ENCODE results near the gene TIGD3. TPM values are rescaled to one million over a fixed set of nuclear protein-coding genes. Genes with fewer than 3 reads are reported as not detected.

Gene TIGD3
- polyA plus RNA-seq, 1 donor = 0.22 TPM

- DNase-seq = no peak
These were observed 36.4 kb downstream of the TIGD3 start for GRCh38 chr11:65390996-65391395.

GRCh38 chr11:65392186-65392829 lies 37.8 kb downstream of the TIGD3 start:
- DNase-seq = no peak

- DNase-seq = no peak
These were observed 38.3 kb downstream of the TIGD3 start for GRCh38 chr11:65392899-65393298.

- DNase-seq = no peak
These were observed 39.0 kb downstream of the TIGD3 start for GRCh38 chr11:65393513-65394079.

GRCh38 chr11:65394125-65394536 lies 39.6 kb downstream of the TIGD3 start:
- no peak for DNase-seq

GRCh38 chr11:65395961-65396530 lies 41.5 kb downstream of the TIGD3 start:
- no peak for DNase-seq

- no peak for DNase-seq
These were observed 42.5 kb downstream of the TIGD3 start for GRCh38 chr11:65396769-65397745.

- no peak for DNase-seq
These were observed 43.9 kb downstream of the TIGD3 start for GRCh38 chr11:65398362-65398910.

- DNase-seq = no peak
These were observed 44.7 kb downstream of the TIGD3 start for GRCh38 chr11:65399249-65399648.

GRCh38 chr11:65399845-65400244 lies 45.3 kb downstream of the TIGD3 start:
- DNase-seq = no peak

- DNase-seq = no peak
These were observed 45.9 kb downstream of the TIGD3 start for GRCh38 chr11:65400307-65401072.

- no peak for DNase-seq
These were observed 46.7 kb downstream of the TIGD3 start for GRCh38 chr11:65401073-65401802.

- no peak for DNase-seq
These were observed 47.3 kb downstream of the TIGD3 start for GRCh38 chr11:65401803-65402248.

- DNase-seq = no peak
These were observed 48.2 kb downstream of the TIGD3 start for GRCh38 chr11:65402790-65403189.

- no peak for DNase-seq
These were observed 49.1 kb downstream of the TIGD3 start for GRCh38 chr11:65403607-65404121.

- DNase-seq = no peak
These were observed 49.7 kb downstream of the TIGD3 start for GRCh38 chr11:65404210-65404609.

- no peak for DNase-seq
These were observed 50.2 kb downstream of the TIGD3 start for GRCh38 chr11:65404638-65405339.
